Stimulated activated CD4-positive, alpha-beta T cell treated with anti-CD3 and anti-CD28 coated beads, Interleukin-12 subunit alpha, Interleukin-12 subunit beta, amount 100 ng/mL, for 48 hours (primary cell): ENCODE results near the gene HLA-DMA.

Source experiments
- DNase-seq, 3 donors: peaks; one replicate each; pipeline ENCODE4 v3.0.0-alpha.2; 2020; ENCODE audit warnings: low read depth in 2 of 3, low spot score in 1 of 3

HLA-DMA gene

GRCh38 chr6:32933661-32934085 lies 19.2 kb downstream of the HLA-DMA start:
- peak; percentile 52 to 83 (median 72) for DNase-seq

GRCh38 chr6:32932132-32932868 lies 20.6 kb downstream of the HLA-DMA start:
- DNase-seq = no peak

DNA sequence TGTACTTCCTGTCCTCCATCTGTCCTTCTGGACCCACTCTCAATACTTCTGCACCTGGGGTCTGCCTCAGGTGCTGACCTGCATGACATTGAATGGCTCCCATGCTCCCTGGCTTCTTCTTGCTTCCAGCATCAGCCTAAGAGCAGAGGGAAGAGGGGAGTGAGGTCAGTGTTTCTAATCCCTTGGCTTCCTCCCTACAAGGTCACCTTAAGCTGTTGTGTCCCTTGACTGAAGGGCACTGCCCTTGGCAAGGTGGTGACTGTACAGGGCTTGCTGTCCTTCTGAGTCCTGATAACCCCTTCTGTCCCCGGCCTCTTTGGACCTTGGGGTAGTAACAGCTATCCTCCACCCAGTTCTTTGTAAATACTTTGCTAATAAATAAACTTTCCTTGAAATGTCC lies 21.7 kb downstream of the HLA-DMA start:
- DNase-seq = no peak

DNA sequence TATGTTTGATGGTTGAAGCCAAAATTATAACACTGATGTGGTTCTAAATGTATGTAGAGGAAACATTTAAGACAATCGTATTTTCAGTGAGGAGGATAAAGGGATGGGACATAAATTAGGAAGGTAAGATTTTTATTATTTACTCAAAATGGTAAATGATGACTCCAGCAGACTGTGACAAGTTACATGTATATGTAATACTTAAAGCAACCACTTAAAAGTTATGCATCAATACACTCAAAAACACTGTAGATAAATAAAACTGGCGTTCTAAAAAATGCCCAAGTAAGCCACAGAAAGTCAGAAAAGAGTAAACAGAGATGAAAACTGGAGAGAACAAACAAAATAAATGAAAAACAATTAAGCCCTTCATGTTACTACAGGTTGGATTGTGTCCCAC lies 30.8 kb downstream of the HLA-DMA start:
- no peak for DNase-seq

DNA sequence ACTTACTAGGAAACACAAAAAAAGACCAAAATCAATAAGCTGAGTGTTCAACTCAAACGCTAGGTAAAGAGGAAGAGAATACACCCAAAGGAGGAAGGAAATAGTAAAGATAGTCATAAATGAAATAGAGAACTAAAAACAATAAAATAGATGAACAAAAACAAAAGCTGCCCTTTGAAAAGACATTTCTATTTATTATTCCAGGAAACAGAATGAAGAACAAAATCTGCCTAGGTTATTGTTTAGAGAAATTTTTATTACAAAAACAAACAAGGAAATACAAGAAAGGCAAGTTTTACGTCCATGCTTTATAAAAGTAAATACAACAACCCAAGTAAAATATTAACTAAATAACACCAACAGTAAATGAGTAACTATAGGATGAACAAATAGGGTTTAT lies 32.2 kb downstream of the HLA-DMA start:
- no peak for DNase-seq

DNA sequence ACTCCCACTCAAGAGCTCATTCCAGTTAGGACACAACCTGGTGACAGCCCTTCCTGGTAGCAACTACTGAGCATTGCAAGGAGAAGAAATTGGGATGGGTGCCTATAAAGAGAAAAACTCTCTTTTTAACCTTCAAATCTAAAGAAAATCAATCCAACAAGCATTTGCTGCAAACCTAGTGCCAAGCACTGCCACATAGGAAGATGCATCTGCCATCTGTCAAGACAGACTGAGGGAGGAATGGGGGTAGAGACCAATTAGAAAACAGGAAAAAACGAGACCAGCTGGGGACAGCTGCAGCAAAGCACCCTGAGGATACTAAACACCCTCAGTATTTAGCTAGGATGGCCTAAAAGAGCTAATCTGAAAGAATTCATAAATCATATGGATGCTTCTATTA lies 39.9 kb downstream of the HLA-DMA start:
- DNase-seq = no peak

- DNase-seq = no peak
These were observed 44.0 kb downstream of the HLA-DMA start for GRCh38 chr6:32908897-32909296.

DNA sequence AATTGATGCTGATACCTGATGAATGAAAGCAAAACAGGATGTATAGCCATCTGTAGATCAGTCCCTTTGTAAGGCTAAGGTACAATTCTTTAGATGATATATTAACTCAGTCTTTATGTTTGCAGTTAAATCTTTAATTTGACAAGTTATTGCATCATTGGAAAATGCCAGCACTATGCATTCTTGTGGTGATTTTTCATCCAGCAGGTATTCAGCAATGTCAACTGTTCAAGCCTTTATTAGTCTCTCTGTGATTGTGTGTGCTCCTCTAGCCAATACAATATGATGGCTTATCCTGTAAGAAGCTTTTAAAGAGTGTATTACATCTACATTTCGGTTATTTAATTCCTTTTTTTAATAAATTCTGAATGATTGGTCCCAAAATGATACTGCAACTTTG lies 46.4 kb downstream of the HLA-DMA start:
- DNase-seq = no peak

DNA sequence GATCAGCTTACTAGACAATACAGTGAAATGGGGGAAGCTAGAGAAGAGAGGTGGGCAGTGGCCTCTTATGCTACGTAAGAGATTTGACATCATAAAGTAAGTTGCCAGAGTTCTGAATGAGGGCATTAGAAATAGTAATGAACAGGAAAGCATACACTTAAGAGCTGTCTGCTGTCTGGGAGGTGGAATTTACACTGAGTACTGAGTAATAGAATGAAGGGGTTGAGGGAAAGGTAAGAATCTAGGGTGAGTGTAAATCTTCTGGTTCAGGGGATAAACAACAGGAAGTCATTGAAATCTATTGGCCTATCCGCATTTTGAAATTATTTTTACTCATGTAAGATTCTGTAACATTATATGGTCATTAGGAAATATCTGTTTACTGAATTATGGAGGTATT lies 47.8 kb downstream of the HLA-DMA start:
- no peak for DNase-seq

GRCh38 chr6:32903952-32904351 lies 48.9 kb downstream of the HLA-DMA start:
- DNase-seq = no peak
